Transverse colon (tissue), 4 donors: ENCODE data around the gene CAMK1. TPM values are rescaled to one million over a fixed set of nuclear protein-coding genes. Genes with fewer than 3 reads are reported as not detected.

Source experiments
- DNase-seq: peaks from one replicate; pipeline ENCODE4 v3.0.0-alpha.2; 2019
- H3K27ac ChIP-seq, 4 donors: fragments of 200-600 bp; sonication (generic); 2 replicates each; pipeline ENCODE4 v1.5.1; 2016 to 2018; ENCODE audit warnings: inconsistent platforms in 4 of 4
- H3K27me3 ChIP-seq: fragments of 200-600 bp; sonication (generic); 2 replicates; pipeline ENCODE4 v1.5.1; 2017; ENCODE audit warnings: inconsistent platforms
- H3K36me3 ChIP-seq, 4 donors: fragments of 200-600 bp; sonication (generic); 2 replicates each; pipeline ENCODE4 v1.5.1; 2017 to 2019; ENCODE audit warnings: inconsistent platforms in 4 of 4
- H3K4me1 ChIP-seq, 4 donors: fragments of 200-600 bp; sonication (generic); 2 replicates each; pipeline ENCODE4 v1.5.1; 2017 to 2020; ENCODE audit warnings: inconsistent platforms in 4 of 4
- H3K4me3 ChIP-seq, 4 donors: fragments of 200-600 bp; sonication (generic); 1 replicate in 1 of 4; 2 replicates in 3 of 4; pipeline versions ENCODE4 v1.5.1 to v1.6.1; 2017 to 2019; ENCODE audit warnings: inconsistent platforms in 4 of 4
- H3K9me3 ChIP-seq, 2 donors: fragments of 200-600 bp; sonication (generic); 2 replicates each; pipeline ENCODE4 v1.5.1; 2017 to 2019; ENCODE audit warnings: inconsistent platforms in 2 of 2
- CTCF ChIP-seq, 5 experiments: fragments of 200-600 bp in 3 of 5; fragments of 450-650 bp in 2 of 5; sonication (generic) in 3 of 5; IDR thresholded peaks; 1 replicate in 2 of 5; 2 replicates in 3 of 5; pipeline ENCODE4 v1.5.1; 2016 to 2017; ENCODE audit warnings: antibody characterized with exemption in 5 of 5, inconsistent platforms in 3 of 5, mild to moderate bottlenecking in 2 of 5, moderate library complexity in 1 of 5
- EP300 ChIP-seq: sonication (generic); formaldehyde crosslinking; IDR thresholded peaks from one replicate; pipeline ENCODE4 v1.6.1; 2017; ENCODE audit warnings: antibody characterized with exemption, low read depth
- POLR2A ChIP-seq: fragments of 450-650 bp; IDR thresholded peaks from one replicate; pipeline ENCODE4 v1.6.1; 2016; ENCODE audit warnings: antibody characterized with exemption, mild to moderate bottlenecking, moderate library complexity
- POLR2AphosphoS5 ChIP-seq, 3 donors: sonication (generic); formaldehyde crosslinking; IDR thresholded peaks; one replicate each; pipeline ENCODE4 v1.6.1; 2016; ENCODE audit warnings: antibody characterized with exemption in 3 of 3
- WGBS, 2 donors: methylation state at CpG; one replicate each; pipeline ENCODE4 v1.1.5; 2018; ENCODE audit warnings: low coverage in 1 of 2; 5-methylcytosine and 5-hydroxymethylcytosine counted together
- in situ Hi-C, 4 donors: fragments of 200-750 bp; cut with MboI; loops; one replicate each; pipeline versions ENCODE4 v1.15.0 to v1.15.1; 2017; ENCODE audit warnings: low sequenced_read_pairs in 3 of 4, low pct_ligation_motif_present in 1 of 4, low pct_unique_long_range_greater_than_20kb in 1 of 4
- intact Hi-C: fragments of 100-400 bp; cut with DNase I; formaldehyde crosslinking; loops from one replicate; pipeline ENCODE4 v1.15.1; 2023; ENCODE audit warnings: low total_unique reads
- total RNA-seq, 4 donors: library from RNA; depleted of rRNA; stranded (reverse); fragments of >200 nt; gene quantifications; one replicate each; pipeline ENCODE4 v1.1.0, GENCODE V29; 2016

Gene CAMK1
- total RNA-seq, 4 donors from 2014 or later: 5.6 to 45.0 (median 15.6) TPM

- Histone ChIP-seq H3K27ac (no peak overlapping the region), H3K36me3 (peaks cover 0 to 65% (median 26%) of the 10 kb centered on the region in 4 donors), H3K27me3 (no peaks in the 10 kb centered on the region), H3K4me1 (peaks cover 7 to 15% (median 9%) of the 10 kb centered on the region in 4 donors), H3K9me3 (no peaks in the 10 kb centered on the region), H3K4me3 (no peak overlapping the region)
- intact Hi-C loops: no loop called here
- TF ChIP-seq POLR2A (no peak), CTCF (IDR thresholded peaks at IDR 0.05) (peak in 2 of 5 experiments; percentile 17 to 27)
- 85 to 91% methylated on average over 6 to 13 of the region's 13 CpGs for WGBS, 2 donors
- no peak for DNase-seq
- in situ Hi-C loops: no loop called here
These were observed 17.3 kb upstream of the CAMK1 start for GRCh38 chr3:9786825-9787669.

- no peaks in the 10 kb centered on the region for H3K27me3 ChIP-seq
- intact Hi-C loops (no loop called here), in situ Hi-C loops (no loop called here)
- H3K4me3 ChIP-seq: no peak overlapping the region
- H3K9me3 ChIP-seq: no peaks in the 10 kb centered on the region
- WGBS, 2 donors: 97 to 100% methylated on average over 2 to 7 of the region's 7 CpGs
- no peak for DNase-seq
- peaks cover 0 to 66% (median 28%) of the 10 kb centered on the region in 4 donors for H3K36me3 ChIP-seq
- TF ChIP-seq POLR2A (no peak), POLR2AphosphoS5 (IDR thresholded peaks at IDR 0.05) (no peak), CTCF (IDR thresholded peaks at IDR 0.05) (no peak), EP300 (no peak)
- peaks cover under 1 to 10% (median 3%) of the 10 kb centered on the region in 4 donors for H3K4me1 ChIP-seq
- H3K27ac ChIP-seq: no peak overlapping the region
These were observed 16.5 kb upstream of the CAMK1 start for GRCh38 chr3:9786209-9786739.

- intact Hi-C loops (no loop called here), in situ Hi-C loops (no loop called here)
- Histone ChIP-seq H3K4me1 (peaks cover 0 to 3% (median 0%) of the 10 kb centered on the region in 4 donors), H3K4me3 (no peak overlapping the region), H3K36me3 (peaks cover 0 to 66% (median 28%) of the 10 kb centered on the region in 4 donors), H3K27ac (no peak overlapping the region), H3K27me3 (no peaks in the 10 kb centered on the region), H3K9me3 (no peaks in the 10 kb centered on the region)
- DNase-seq: no peak
- no peak for TF ChIP-seq CTCF (IDR thresholded peaks at IDR 0.05)
- no peak for TF ChIP-seq POLR2AphosphoS5 (IDR thresholded peaks at IDR 0.05)
- TF ChIP-seq POLR2A: no peak
- no peak for TF ChIP-seq EP300
- 78 to 87% methylated on average over 1 to 7 of the region's 7 CpGs for WGBS, 2 donors
These were observed 15.9 kb upstream of the CAMK1 start for GRCh38 chr3:9785602-9786001.

GRCh38 chr3:9784965-9785364 is 15.2 kb upstream of the CAMK1 start:
- in situ Hi-C loops (no loop called here), intact Hi-C loops (no loop called here)
- no peak overlapping the region for H3K4me3 ChIP-seq
- peaks cover 0 to 66% (median 30%) of the 10 kb centered on the region in 4 donors for H3K36me3 ChIP-seq
- no peaks in the 10 kb centered on the region for H3K9me3 ChIP-seq
- H3K27me3 ChIP-seq: no peaks in the 10 kb centered on the region
- H3K4me1 ChIP-seq: peaks cover 0 to 4% (median 0%) of the 10 kb centered on the region in 4 donors
- TF ChIP-seq EP300 (no peak), CTCF (IDR thresholded peaks at IDR 0.05) (no peak), POLR2AphosphoS5 (IDR thresholded peaks at IDR 0.05) (no peak), POLR2A (no peak)
- DNase-seq: no peak
- whole genome bisulfite sequencing, 2 donors: 92% methylated on average over 4 of the region's 4 CpGs; no CpG with 5 or more reads in 1 of the 2 donors
- no peak overlapping the region for H3K27ac ChIP-seq
